ENCODE measurements around the gene PCDH9. TPM values are rescaled to one million over a fixed set of nuclear protein-coding genes. Genes with fewer than 3 reads are reported as not detected.

PCDH9 gene
- polyA plus RNA-seq, 1 donor: 2.1 TPM

DNA sequence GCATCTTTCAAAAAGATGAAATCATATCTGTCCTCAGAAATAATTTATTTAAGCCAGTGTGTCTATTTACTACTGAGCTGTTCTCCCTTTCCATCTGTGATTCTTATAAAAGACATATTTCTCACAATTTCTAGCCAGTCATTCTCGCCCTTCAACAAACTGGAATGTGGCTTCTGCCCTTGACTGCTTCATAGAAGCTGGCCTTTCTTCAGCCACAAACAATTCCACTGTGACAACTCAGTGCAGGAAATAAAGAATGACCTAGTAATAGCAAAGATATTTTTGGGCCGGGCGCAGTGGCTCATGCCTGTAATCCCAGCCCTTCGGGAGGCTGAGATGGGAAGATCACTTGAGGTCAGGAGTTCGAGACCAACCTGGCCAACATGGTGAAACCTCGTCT is 655.5 kb downstream of the PCDH9 start:
- no peak for DNase-seq (ENCODE audit: low read depth)

- no peak for DNase-seq (ENCODE audit: low read depth)
Measured at GRCh38 chr13:66567899-66568612, 662.1 kb downstream of the PCDH9 start.

GRCh38 chr13:66565279-66565678 is 664.9 kb downstream of the PCDH9 start:
- no peak for DNase-seq (ENCODE audit: low read depth)

DNA sequence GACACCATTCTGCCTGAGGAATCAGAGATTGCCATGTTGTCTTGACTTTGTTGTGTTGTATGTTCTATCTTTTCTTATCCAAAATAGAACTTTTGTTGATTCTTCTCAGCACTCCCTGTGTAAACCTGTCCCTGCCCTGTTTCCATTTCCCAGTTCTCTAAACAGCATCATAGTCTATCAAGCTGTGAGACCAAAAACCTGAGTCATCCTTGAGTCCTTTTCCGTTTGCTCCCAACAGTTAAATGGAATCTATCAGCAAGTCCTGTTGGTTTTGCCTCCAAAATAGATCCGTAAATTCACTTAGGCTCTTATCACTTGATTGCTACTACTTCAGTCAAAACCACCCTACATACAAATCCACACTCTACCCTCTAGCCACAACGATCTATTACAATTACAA is 667.1 kb downstream of the PCDH9 start:
- no peak for DNase-seq (ENCODE audit: low read depth)

DNA sequence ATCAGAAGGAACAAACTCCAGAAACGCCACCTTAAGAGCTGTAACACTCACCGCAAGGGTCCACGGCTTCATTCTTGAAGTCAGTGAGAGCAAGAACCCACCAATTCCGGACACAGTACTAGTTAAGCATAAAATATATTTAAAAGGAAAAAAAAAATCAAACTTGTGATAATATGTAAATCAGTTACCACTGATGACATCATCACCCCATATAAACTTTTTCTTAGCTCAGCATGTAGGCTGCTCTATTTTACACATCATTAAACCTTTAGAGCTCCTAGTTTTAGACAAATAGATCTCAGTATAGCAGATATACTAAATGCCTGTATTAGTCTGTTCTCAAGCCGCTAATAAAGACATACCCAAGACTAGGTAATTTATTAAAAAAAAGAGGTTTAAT is 668.1 kb downstream of the PCDH9 start:
- no peak for DNase-seq (ENCODE audit: low read depth)

- no peak for DNase-seq (ENCODE audit: low read depth)
Measured at GRCh38 chr13:66560991-66561390, 669.1 kb downstream of the PCDH9 start.

GRCh38 chr13:66560189-66560588 is 669.9 kb downstream of the PCDH9 start:
- DNase-seq (ENCODE audit: low read depth): no peak

- no peak for DNase-seq (ENCODE audit: low read depth)
Measured at GRCh38 chr13:66559093-66559492, 671.0 kb downstream of the PCDH9 start.

GRCh38 chr13:66558506-66558905 is 671.6 kb downstream of the PCDH9 start:
- no peak for DNase-seq (ENCODE audit: low read depth)

GRCh38 chr13:66557357-66557756 is 672.8 kb downstream of the PCDH9 start:
- no peak for DNase-seq (ENCODE audit: low read depth)

DNA sequence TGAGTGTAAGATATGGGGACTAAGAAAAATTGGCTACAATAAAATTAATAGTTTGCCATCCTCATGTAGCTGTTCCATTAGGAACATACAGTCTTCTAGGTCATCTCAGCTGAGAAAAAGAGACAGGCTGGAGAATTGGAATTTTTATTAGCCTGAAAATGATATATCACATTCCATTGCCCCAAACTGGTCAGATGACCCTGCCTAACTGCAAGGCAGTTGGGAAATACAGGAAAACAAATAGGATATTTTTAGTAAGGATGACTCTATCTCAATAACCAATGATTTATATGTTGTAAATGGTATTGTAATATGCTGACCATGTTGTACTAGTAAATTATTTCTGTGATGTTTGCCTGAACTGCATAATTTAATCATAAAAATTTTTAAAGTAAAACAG is 673.8 kb downstream of the PCDH9 start:
- no peak for DNase-seq (ENCODE audit: low read depth)

GRCh38 chr13:66553391-66553790 is 676.7 kb downstream of the PCDH9 start:
- no peak for DNase-seq (ENCODE audit: low read depth)

GRCh38 chr13:66551128-66551527 is 679.0 kb downstream of the PCDH9 start:
- no peak for DNase-seq (ENCODE audit: low read depth)

- no peak for DNase-seq (ENCODE audit: low read depth)
Measured at GRCh38 chr13:66547685-66548084, 682.5 kb downstream of the PCDH9 start.

- no peak for DNase-seq (ENCODE audit: low read depth)
Measured at GRCh38 chr13:66546534-66547379, 683.4 kb downstream of the PCDH9 start.

DNA sequence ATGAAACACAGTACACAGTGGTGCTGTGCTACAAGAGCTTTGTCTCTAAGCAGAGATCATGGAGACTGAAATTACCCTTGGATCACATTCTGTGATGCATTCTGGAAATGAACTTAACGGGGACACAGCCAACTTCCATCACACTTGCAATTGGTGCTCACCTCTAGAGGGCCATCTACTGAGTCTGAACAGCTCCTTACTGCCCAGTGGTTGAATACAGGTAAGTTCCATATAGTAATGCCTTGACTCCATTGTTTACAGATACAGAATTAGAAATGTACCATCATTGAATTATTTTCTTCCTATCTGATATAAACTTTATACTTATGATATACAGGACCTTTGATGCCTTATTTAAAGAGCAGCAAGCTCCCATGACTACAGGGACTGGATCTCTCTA is 686.4 kb downstream of the PCDH9 start:
- DNase-seq (ENCODE audit: low read depth): no peak

GRCh38 chr13:66537417-66537816 is 692.7 kb downstream of the PCDH9 start:
- no peak for DNase-seq (ENCODE audit: low read depth)

DNA sequence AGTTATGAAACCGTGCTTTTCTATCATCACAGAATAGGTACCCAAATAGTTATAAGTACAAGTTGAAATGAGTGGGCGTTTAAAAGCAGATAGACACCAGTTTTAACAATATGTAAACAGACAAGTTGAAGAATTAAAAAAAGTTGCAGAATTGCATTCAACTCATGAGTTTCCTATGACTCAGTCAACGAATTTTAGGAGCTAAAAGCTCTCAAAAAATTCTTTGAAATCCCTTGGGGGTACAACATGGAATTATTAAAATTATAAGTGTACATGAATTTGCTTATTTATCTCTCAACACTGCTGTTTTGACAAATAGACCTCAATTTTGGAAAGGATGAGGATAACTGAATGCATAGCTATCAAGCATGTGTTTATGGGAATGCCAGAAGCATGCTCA is 693.4 kb downstream of the PCDH9 start:
- DNase-seq (ENCODE audit: low read depth): no peak

- DNase-seq (ENCODE audit: low read depth): no peak
Measured at GRCh38 chr13:66534561-66534960, 695.6 kb downstream of the PCDH9 start.

- no peak for DNase-seq (ENCODE audit: low read depth)
Measured at GRCh38 chr13:66532845-66533244, 697.3 kb downstream of the PCDH9 start.

DNA sequence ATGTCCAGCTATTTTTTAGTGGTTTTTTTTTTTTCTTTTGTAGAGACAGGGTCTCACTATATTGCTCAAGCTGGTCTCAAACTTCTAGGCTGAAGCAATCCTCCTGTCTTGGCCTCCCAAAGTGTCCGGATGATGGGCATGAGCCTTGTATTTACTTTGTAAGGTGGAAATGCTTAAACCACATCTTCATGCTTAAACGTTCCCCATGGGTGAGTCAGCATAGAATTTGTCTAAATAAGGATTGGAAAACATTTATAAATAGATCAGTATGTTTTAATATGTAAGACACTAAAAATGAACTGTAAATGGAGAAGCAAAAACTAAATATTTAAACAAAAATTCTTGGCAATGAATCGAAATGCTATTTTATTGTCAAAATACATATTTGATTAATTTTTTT is 698.0 kb downstream of the PCDH9 start:
- no peak for DNase-seq (ENCODE audit: low read depth)

DNA sequence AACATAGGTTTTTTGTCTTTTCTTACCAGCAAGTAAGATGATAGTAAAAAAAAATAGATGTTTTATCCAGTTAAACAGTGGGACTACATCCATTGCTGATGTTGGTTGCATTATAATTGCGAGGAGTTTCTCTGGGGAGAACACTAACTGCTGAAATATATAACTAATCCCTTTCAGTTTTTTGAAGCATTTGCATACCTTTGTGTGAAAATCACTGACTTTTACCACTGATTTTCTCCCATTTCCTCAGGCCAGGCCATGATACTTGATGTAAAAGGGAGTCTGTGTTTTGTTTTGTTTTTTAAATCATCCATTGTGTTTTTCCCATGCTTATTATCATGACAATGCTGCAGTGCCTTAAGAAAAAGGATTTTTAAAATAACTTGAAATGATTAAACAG is 699.5 kb downstream of the PCDH9 start:
- DNase-seq (ENCODE audit: low read depth): no peak

DNA sequence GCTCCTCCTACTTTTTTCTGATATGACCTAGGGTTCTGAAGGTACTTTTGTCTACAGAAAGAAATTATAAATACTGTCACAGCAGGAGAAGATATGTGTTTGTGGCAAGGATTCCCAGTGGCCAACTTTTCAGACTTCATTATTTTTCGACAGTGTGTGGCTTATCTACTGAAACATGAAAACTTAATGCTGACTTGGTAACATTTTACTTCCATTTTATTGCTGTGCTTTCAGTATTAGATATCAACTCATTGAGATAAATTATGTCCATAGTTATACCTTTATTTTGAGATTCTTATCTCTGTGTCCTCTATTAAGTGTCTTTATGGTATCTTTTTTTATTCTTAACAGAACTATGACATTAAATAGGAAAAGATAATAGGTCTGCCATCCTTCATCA is 700.0 kb downstream of the PCDH9 start:
- DNase-seq (ENCODE audit: low read depth): no peak
